ENCODE measurements around the gene PTGR2. TPM values are rescaled to one million over a fixed set of nuclear protein-coding genes. Genes with fewer than 3 reads are reported as not detected.
"Not testable (repeated sequence)": the region's sequence is repeated elsewhere in the genome, so short reads cannot be mapped to it uniquely, and the experiment has no call there.

PTGR2 gene
- total RNA-seq, 1 experiment from 2014 or later = 4.3 TPM

GRCh38 chr14:73829526-73830431 is 21.9 kb upstream of the PTGR2 start:
- DNase-seq (ENCODE audit: low read depth) = peak; percentile 83

GRCh38 chr14:73833034-73833433 is 18.6 kb upstream of the PTGR2 start:
- no peak for DNase-seq (ENCODE audit: low read depth)

- peak; percentile 56 for DNase-seq (ENCODE audit: low read depth)
Observed at GRCh38 chr14:73833530-73834260, 17.9 kb upstream of the PTGR2 start.

GRCh38 chr14:73834261-73834625 is 17.4 kb upstream of the PTGR2 start:
- DNase-seq (ENCODE audit: low read depth) = no peak

- DNase-seq (ENCODE audit: low read depth) = not testable (repeated sequence)
Observed at GRCh38 chr14:73838293-73839034, 13.2 kb upstream of the PTGR2 start.

GRCh38 chr14:73842201-73842600 is 9.4 kb upstream of the PTGR2 start:
- DNase-seq (ENCODE audit: low read depth) = no peak

GRCh38 chr14:73842851-73843250 is 8.8 kb upstream of the PTGR2 start:
- DNase-seq (ENCODE audit: low read depth) = no peak

GRCh38 chr14:73843296-73843695 is 8.3 kb upstream of the PTGR2 start:
- DNase-seq (ENCODE audit: low read depth) = no peak

GRCh38 chr14:73846947-73847346 is 4.7 kb upstream of the PTGR2 start:
- no peak for DNase-seq (ENCODE audit: low read depth)

- DNase-seq (ENCODE audit: low read depth) = peak; percentile 27
Observed at GRCh38 chr14:73851000-73851399, 631 bp upstream of the PTGR2 start.

GRCh38 chr14:73859145-73859544 is 7.5 kb downstream of the PTGR2 start:
- no peak for DNase-seq (ENCODE audit: low read depth)

- DNase-seq (ENCODE audit: low read depth) = no peak
Observed at GRCh38 chr14:73861073-73861472, 9.4 kb downstream of the PTGR2 start.

GRCh38 chr14:73862480-73862879 is 10.8 kb downstream of the PTGR2 start:
- no peak for DNase-seq (ENCODE audit: low read depth)

GRCh38 chr14:73863209-73863608 is 11.6 kb downstream of the PTGR2 start:
- DNase-seq (ENCODE audit: low read depth) = no peak

- DNase-seq (ENCODE audit: low read depth) = no peak
Observed at GRCh38 chr14:73865534-73866113, 14.0 kb downstream of the PTGR2 start.

GRCh38 chr14:73869754-73870153 is 18.1 kb downstream of the PTGR2 start:
- DNase-seq (ENCODE audit: low read depth) = not testable (repeated sequence)

- DNase-seq (ENCODE audit: low read depth) = no peak
Observed at GRCh38 chr14:73870525-73871235, 19.0 kb downstream of the PTGR2 start.

- no peak for DNase-seq (ENCODE audit: low read depth)
Observed at GRCh38 chr14:73873660-73874059, 22.0 kb downstream of the PTGR2 start.

GRCh38 chr14:73877790-73878189 is 26.2 kb downstream of the PTGR2 start:
- no peak for DNase-seq (ENCODE audit: low read depth)

GRCh38 chr14:73878436-73878835 is 26.8 kb downstream of the PTGR2 start:
- no peak for DNase-seq (ENCODE audit: low read depth)

GRCh38 chr14:73879027-73879426 is 27.4 kb downstream of the PTGR2 start:
- DNase-seq (ENCODE audit: low read depth) = no peak
